ENCODE measurements around the gene ADAP2.
A peak's percentile ranks its signal among the peaks of the same experiment; 100 is the strongest.

ADAP2 gene

DNA sequence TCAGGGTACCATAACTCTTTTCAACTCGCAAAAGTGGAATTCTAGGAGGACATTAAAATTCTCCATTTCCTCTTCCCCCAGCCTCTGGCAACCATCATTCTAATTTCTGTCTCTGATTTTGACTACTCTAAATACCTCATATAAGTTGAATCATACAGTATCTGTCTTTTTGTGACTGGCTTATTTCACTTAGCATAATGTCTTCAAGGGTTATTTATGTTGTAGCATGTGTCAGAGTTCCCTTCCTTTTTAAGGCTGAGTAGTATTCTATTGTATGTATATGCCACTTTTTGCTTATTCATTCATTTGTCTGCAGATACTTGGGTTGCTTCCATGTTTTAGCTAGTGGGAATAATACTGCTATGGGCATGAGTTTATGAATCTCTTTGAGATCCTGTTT is 61.1 kb downstream of the ADAP2 start:
- Histone ChIP-seq H3K4me1 (ENCODE audit: control insufficient read depth, insufficient read depth, low read length) (no peaks in the 10 kb centered on the region), H3K9me3 (ENCODE audit: control insufficient read depth, insufficient read depth, low read depth, low read length) (no peaks in the 10 kb centered on the region), H3K36me3 (ENCODE audit: control insufficient read depth in 2 of 2, insufficient read depth in 1 of 2, low read length in 2 of 2) (peaks cover 0 to 23% of the 10 kb centered on the region in 2 experiments; a peak in 2 of 3 replicates), H3K27ac (ENCODE audit: extremely low read depth, low read depth, low read length) (no peak overlapping the region), H3K4me3 (ENCODE audit: low read depth, low read length) (no peak overlapping the region)
- ChIA-PET POLR2A (no interaction called here), CTCF (no interaction called here)
- no peak for TF ChIP-seq ZNF621 (tag by site-specific recombination; IDR thresholded peaks at IDR 0.05)
- no peak for TF ChIP-seq ZNF274 (IDR thresholded peaks at IDR 0.05; ENCODE audit: low read length)
- no peak for TF ChIP-seq ZNF274 (tag by site-specific recombination; IDR thresholded peaks at IDR 0.05; ENCODE audit: borderline replicate concordance)
- TF ChIP-seq ZNF146 (tag by site-specific recombination; IDR thresholded peaks at IDR 0.05): peak; percentile 63
- TF ChIP-seq ZBTB1 (tag by site-specific recombination; IDR thresholded peaks at IDR 0.05): no peak

DNA sequence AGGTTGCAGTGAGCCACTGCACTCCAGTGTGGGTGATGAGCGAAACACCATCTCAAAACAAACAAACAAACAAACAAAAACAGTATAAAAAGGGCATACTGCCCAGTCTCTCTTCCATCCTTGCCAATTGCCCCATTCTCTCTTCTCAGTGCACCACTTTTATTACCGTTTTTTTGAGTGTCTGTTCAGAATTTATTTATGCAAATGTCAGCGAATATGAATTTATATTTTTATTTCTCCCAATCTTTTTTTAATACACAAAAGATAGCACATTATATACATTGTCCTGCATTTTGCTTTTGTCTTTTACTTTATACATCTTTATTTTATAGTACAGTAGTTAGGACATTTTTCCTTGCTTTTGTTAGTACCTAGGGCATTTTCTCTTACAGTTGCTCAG is 68.7 kb downstream of the ADAP2 start:
- ChIA-PET POLR2A (no interaction called here), CTCF (no interaction called here)
- Histone ChIP-seq H3K36me3 (ENCODE audit: control insufficient read depth in 2 of 2, insufficient read depth in 1 of 2, low read length in 2 of 2) (peaks cover 19 to 26% of the 10 kb centered on the region in 2 experiments; a peak in 2 of 3 replicates), H3K27ac (ENCODE audit: extremely low read depth, low read depth, low read length) (no peak overlapping the region), H3K4me3 (ENCODE audit: low read depth, low read length) (no peak overlapping the region), H3K9me3 (ENCODE audit: control insufficient read depth, insufficient read depth, low read depth, low read length) (no peaks in the 10 kb centered on the region), H3K4me1 (ENCODE audit: control insufficient read depth, insufficient read depth, low read length) (no peaks in the 10 kb centered on the region)
- no peak for TF ChIP-seq SP7 (tag by site-specific recombination; IDR thresholded peaks at IDR 0.05)
- no peak for TF ChIP-seq ZNF239 (tag by site-specific recombination; IDR thresholded peaks at IDR 0.05)
- TF ChIP-seq, protein P1, sequence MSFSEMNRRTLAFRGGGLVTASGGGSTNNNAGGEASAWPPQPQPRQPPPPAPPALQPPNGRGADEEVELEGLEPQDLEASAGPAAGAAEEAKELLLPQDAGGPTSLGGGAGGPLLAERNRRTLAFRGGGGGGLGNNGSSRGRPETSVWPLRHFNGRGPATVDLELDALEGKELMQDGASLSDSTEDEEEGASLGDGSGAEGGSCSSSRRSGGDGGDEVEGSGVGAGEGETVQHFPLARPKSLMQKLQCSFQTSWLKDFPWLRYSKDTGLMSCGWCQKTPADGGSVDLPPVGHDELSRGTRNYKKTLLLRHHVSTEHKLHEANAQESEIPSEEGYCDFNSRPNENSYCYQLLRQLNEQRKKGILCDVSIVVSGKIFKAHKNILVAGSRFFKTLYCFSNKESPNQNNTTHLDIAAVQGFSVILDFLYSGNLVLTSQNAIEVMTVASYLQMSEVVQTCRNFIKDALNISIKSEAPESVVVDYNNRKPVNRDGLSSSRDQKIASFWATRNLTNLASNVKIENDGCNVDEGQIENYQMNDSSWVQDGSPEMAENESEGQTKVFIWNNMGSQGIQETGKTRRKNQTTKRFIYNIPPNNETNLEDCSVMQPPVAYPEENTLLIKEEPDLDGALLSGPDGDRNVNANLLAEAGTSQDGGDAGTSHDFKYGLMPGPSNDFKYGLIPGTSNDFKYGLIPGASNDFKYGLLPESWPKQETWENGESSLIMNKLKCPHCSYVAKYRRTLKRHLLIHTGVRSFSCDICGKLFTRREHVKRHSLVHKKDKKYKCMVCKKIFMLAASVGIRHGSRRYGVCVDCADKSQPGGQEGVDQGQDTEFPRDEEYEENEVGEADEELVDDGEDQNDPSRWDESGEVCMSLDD (tag by site-specific recombination; IDR thresholded peaks at IDR 0.05): no peak
- TF ChIP-seq RBAK (tag by site-specific recombination; IDR thresholded peaks at IDR 0.05): no peak
- TF ChIP-seq, protein P2, sequence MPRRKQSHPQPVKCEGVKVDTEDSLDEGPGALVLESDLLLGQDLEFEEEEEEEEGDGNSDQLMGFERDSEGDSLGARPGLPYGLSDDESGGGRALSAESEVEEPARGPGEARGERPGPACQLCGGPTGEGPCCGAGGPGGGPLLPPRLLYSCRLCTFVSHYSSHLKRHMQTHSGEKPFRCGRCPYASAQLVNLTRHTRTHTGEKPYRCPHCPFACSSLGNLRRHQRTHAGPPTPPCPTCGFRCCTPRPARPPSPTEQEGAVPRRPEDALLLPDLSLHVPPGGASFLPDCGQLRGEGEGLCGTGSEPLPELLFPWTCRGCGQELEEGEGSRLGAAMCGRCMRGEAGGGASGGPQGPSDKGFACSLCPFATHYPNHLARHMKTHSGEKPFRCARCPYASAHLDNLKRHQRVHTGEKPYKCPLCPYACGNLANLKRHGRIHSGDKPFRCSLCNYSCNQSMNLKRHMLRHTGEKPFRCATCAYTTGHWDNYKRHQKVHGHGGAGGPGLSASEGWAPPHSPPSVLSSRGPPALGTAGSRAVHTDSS (tag by site-specific recombination; IDR thresholded peaks at IDR 0.05): no peak
- TF ChIP-seq KLF8 (tag by site-specific recombination; IDR thresholded peaks at IDR 0.05): no peak
- no peak for TF ChIP-seq BCL11B (tag by site-specific recombination; IDR thresholded peaks at IDR 0.05; ENCODE audit: low read depth)
- TF ChIP-seq ZNF274 (IDR thresholded peaks at IDR 0.05; ENCODE audit: low read length): no peak
- TF ChIP-seq ZNF274 (tag by site-specific recombination; IDR thresholded peaks at IDR 0.05; ENCODE audit: borderline replicate concordance): no peak
- no peak for TF ChIP-seq ZNF175 (tag by site-specific recombination; IDR thresholded peaks at IDR 0.05)

DNA sequence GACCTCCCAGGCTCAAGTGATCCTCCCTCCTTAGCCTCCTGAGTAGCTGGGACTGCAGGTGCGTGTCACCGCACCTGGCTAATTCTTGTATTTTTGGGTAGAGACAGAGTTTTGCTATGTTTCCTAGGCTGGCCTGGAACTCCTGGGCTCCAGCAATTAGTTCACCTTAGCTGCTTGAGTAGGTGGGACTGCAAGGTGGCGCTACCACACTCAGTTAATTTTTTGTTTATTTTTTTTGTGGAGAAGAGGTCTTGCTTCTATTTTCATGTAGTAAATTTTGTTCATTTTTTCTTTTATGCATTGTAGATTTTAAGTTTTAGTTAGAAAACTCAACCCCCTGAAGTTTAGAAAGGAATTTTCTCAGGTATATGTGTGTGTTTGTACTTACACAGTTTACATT is 70.8 kb downstream of the ADAP2 start:
- Histone ChIP-seq H3K9me3 (ENCODE audit: control insufficient read depth, insufficient read depth, low read depth, low read length) (no peaks in the 10 kb centered on the region), H3K4me3 (ENCODE audit: low read depth, low read length) (no peak overlapping the region), H3K27ac (ENCODE audit: extremely low read depth, low read depth, low read length) (no peak overlapping the region), H3K36me3 (ENCODE audit: control insufficient read depth in 2 of 2, insufficient read depth in 1 of 2, low read length in 2 of 2) (peaks cover 19 to 30% of the 10 kb centered on the region in 2 experiments; a peak in 2 of 3 replicates), H3K4me1 (ENCODE audit: control insufficient read depth, insufficient read depth, low read length) (no peaks in the 10 kb centered on the region)
- CTCF ChIA-PET: interaction anchor here (1.2 kb wide), 1 partner anchor 16 kb away, joined by 3 read pairs; no protein-coding TSS in a partner anchor
- TF ChIP-seq OVOL3 (tag by site-specific recombination; IDR thresholded peaks at IDR 0.05) (no peak), ZBTB1 (tag by site-specific recombination; IDR thresholded peaks at IDR 0.05) (no peak)
- POLR2A ChIA-PET: interaction anchor here (0.7 kb wide), 1 partner anchor 143 kb away, joined by 4 read pairs; no protein-coding TSS in a partner anchor

DNA sequence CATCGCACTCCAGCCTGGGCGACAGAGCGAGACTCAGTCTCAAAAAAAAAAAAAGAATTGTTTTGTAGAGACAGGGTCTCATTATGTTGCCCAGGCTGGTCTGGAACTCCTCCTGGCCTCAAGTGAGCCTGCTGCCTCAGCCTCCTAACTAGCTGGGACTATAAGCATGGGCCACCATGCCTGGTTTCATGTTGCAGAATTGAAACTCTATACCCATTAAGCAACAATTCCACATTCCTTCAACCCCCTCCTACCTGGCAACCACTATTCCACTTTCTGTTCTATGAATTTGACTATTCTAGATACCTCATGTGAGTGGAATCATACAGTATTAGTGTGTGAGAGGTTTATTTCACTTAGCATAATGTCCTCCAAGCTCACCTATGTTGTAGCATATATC is 73.6 kb downstream of the ADAP2 start:
- ChIA-PET CTCF (interaction anchor here (0.7 kb wide), 1 partner anchor 122 kb away, joined by 3 read pairs; no protein-coding TSS in a partner anchor), POLR2A (interaction anchor here (1.1 kb wide), 1 partner anchor 9 kb away, joined by 3 read pairs; no protein-coding TSS in a partner anchor)
- H3K36me3 ChIP-seq (ENCODE audit: control insufficient read depth in 2 of 2, insufficient read depth in 1 of 2, low read length in 2 of 2): peaks cover 15 to 42% of the 10 kb centered on the region in 2 experiments; a peak in 2 of 3 replicates
- TF ChIP-seq GLIS1 (tag by site-specific recombination; IDR thresholded peaks at IDR 0.05): 0 out of 2 replicates have a peak, but pooled peaks have one; percentile 21
- TF ChIP-seq SALL2 (tag by site-specific recombination; IDR thresholded peaks at IDR 0.05; ENCODE audit: borderline replicate concordance): no peak
- TF ChIP-seq, protein P3, sequence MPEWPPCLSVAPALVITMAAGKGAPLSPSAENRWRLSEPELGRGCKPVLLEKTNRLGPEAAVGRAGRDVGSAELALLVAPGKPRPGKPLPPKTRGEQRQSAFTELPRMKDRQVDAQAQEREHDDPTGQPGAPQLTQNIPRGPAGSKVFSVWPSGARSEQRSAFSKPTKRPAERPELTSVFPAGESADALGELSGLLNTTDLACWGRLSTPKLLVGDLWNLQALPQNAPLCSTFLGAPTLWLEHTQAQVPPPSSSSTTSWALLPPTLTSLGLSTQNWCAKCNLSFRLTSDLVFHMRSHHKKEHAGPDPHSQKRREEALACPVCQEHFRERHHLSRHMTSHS (tag by site-specific recombination; IDR thresholded peaks at IDR 0.05): no peak
- TF ChIP-seq, protein P4, sequence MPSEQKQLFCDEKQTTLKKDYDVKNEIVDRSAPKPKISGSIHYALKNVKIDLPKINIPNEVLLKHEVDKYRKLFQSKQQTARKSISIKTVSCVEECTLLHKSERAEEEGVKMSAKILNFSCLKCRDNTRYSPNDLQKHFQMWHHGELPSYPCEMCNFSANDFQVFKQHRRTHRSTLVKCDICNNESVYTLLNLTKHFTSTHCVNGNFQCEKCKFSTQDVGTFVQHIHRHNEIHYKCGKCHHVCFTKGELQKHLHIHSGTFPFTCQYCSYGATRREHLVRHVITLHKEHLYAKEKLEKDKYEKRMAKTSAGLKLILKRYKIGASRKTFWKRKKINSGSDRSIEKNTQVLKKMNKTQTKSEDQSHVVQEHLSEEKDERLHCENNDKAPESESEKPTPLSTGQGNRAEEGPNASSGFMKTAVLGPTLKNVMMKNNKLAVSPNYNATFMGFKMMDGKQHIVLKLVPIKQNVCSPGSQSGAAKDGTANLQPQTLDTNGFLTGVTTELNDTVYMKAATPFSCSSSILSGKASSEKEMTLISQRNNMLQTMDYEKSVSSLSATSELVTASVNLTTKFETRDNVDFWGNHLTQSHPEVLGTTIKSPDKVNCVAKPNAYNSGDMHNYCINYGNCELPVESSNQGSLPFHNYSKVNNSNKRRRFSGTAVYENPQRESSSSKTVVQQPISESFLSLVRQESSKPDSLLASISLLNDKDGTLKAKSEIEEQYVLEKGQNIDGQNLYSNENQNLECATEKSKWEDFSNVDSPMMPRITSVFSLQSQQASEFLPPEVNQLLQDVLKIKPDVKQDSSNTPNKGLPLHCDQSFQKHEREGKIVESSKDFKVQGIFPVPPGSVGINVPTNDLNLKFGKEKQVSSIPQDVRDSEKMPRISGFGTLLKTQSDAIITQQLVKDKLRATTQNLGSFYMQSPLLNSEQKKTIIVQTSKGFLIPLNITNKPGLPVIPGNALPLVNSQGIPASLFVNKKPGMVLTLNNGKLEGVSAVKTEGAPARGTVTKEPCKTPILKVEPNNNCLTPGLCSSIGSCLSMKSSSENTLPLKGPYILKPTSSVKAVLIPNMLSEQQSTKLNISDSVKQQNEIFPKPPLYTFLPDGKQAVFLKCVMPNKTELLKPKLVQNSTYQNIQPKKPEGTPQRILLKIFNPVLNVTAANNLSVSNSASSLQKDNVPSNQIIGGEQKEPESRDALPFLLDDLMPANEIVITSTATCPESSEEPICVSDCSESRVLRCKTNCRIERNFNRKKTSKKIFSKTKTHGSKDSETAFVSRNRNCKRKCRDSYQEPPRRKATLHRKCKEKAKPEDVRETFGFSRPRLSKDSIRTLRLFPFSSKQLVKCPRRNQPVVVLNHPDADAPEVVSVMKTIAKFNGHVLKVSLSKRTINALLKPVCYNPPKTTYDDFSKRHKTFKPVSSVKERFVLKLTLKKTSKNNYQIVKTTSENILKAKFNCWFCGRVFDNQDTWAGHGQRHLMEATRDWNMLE (tag by site-specific recombination; conservative IDR thresholded peaks at IDR 0.05; ENCODE audit: low read depth): no peak

More for the DNA sequence above, 73.6 kb downstream of the ADAP2 start:
- no peak overlapping the region for H3K4me3 ChIP-seq (ENCODE audit: low read depth, low read length)
- H3K9me3 ChIP-seq (ENCODE audit: control insufficient read depth, insufficient read depth, low read depth, low read length): no peaks in the 10 kb centered on the region
- peaks cover 4% of the 10 kb centered on the region; the same call in 1 of the 2 replicates for H3K4me1 ChIP-seq (ENCODE audit: control insufficient read depth, insufficient read depth, low read length)
- H3K27ac ChIP-seq (ENCODE audit: extremely low read depth, low read depth, low read length): no peak overlapping the region
